Fibroblast of peridontal ligament (primary cell): ENCODE data around the gene ATRX.
"Not testable (repeated sequence)": the region's sequence is repeated elsewhere in the genome, so short reads cannot be mapped to it uniquely, and the experiment has no call there.

Source experiments
- DNase-seq: peaks from one replicate; pipeline ENCODE4 v3.0.0-alpha.2; 2010; ENCODE audit errors: extremely low read depth

The ATRX gene

DNA sequence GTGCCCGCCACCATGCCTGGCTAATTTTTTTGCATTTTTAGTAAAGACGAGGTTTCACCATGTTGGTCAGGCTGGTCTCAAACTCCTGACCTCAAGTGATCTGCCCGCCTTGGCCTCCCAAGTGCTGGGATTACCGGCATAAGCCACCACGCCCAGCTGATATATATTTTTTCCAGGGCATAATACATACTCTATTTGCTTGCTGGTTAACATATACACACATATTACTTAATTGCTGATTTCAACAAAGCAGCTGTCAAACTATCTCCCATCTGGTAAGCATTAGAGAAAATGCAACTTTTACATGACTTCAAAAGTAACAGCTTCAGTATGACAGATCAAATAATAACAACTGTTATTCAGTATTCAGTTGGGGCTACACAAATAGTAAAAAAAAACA, 164.6 kb downstream of the ATRX start:
- peak; percentile 4 for DNase-seq

DNA sequence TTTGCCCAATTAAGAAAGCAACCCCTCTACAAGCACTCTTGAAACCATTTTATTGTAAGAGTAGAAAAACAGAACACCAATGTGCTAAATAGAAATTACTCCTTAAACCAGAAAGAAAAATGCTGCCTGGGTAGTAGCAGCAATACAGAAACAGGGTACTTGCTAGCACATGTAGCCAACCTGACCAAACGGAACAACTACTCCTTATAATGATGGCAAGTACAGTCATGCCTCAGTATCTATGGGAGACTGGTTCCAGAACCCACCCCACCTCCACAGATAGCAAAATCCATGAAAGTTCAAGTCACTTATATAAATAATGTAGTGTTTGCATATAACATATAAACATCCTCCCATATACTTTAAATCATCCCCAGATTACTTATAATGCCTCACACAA, 168.8 kb downstream of the ATRX start:
- no peak for DNase-seq

DNA sequence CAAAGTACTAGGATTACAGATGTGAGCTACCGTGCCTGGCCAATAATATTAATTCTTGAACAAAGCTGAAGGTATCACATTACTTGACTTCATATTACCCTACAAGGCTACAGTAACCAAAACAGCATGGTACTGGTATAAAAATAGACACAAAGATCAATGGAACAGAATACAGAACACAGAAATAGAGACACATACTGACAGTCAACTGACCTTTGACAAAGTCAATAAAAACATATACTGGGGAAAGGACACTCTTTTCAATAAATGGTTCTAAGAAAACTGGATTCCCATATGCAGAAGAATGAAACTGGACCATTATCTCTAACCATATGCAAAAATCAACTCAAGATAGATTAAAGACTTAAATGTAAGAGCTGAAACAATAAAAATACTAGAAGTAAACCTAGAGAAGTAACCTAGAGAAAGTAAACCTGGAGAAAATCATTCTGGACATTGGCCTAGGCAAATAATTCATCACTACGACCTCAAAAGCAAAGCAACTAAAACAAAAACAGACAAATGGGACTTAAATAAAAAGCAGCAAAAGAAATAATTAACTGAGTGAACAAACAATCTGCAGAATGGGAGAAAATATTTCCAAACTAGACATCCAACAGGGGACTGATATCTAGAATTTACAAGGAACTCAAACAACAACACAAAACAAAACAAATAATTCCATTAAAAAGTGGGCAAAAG, 182.2 kb downstream of the ATRX start:
- DNase-seq: no peak

DNA sequence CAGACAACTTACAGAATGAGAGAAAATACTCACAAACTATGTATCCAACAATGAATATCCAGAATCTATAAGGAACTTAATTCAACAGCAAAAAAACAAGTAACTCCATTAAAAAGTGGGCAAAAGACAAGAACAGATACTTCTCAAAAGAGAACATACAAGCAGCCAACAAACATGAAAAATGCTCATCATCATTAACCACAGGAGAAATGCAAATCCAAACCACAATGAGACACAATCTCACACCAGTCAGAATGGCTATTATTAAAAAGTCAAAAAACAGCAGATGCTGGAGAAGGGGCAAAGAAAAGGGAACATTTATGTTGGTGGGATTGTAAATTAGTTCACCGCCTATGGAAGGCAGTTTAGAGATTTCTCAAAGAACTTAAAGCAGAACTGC, 188.5 kb downstream of the ATRX start:
- no peak for DNase-seq

DNA sequence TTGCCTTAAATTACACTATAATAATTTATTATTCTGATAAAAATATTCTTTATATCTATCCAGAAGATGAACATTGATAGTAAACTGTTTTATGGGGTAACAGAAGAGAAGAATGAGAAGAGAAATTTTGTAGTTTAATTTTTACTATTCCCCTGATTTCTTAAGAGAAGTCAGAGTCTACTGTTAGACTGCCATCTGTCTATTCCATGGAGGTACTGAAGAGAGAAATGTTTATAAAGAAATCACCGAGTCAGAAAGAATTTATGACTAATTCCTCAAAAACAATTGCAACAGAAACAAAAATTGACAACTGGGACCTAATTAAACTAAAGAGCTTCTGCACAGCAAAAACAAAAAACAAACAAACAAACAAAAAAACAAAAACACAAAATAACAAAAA, 188.9 kb downstream of the ATRX start:
- DNase-seq: peak; percentile 52

DNA sequence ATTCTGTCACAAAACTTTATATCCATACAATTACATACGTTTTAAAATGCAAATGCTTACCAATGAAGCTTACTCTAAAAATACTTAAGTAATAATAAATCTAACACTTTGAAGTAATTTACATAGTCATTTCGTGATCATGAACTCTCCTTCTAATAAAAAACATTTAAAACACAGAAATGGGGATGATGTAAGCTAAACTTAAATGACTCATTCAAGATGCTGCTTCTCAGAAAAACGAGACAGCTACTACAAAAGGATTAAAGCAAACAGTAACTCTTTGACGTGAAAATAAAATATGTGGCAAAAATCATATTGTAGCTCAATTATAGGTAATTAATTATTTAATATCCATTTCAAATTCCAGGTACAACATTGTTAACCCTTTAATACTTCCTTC, 190.2 kb downstream of the ATRX start:
- no peak for DNase-seq

DNA sequence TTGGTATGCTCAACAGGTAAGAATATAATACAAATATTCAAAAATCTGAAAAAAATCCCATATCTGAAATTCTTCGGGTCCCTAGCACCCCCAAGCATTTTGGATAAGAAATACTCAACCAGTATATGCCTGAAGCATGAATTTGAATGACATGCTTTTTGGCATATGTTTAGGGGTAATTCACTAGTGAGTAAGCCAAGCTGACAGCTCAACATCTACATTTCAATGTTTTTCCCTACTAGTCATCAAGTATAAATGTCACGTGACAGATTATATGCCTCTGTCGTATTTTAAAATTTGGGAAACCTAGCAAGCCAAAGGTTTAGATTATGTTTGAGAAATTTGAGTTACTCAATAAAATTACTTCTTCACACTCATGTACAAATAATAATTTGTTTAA, 213.7 kb downstream of the ATRX start:
- DNase-seq: peak; percentile 47

DNA sequence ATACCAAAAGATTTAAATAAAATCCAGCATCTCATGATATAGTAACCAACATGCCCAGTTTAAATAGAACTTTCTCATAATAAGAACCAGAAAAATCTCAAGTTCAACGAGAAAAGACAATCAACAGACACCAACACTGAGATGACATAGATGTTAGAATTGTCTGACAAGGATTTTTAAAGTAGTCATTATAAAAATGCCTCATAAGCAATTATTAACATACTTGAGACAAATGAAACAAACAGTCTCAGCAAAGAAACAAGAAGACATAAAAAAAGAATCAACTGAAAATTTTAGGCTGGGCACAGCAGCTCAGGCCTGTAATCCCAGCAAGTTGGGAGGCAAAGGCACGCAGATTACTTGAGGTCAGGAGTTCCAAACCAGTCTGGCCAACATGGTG, 220.7 kb downstream of the ATRX start:
- DNase-seq: no peak

DNA sequence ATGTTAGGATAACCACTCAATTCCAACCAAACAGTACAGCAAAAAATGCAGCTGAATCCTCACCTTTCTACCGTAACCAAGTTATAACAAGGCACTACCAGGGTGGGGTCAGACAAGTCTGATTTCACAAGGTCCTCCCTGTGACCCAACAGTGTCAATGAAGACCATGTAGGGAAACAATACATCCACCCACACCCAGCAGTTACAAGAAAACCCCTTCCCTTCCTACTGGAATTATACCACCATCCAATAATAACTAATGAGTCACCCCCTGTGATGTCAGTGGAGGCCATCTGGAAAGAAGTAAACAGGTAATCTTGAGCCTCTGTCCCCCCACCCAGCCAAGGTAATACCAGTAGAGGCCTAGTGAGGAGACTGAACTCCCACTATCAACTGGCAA, 221.2 kb downstream of the ATRX start:
- DNase-seq: no peak

DNA sequence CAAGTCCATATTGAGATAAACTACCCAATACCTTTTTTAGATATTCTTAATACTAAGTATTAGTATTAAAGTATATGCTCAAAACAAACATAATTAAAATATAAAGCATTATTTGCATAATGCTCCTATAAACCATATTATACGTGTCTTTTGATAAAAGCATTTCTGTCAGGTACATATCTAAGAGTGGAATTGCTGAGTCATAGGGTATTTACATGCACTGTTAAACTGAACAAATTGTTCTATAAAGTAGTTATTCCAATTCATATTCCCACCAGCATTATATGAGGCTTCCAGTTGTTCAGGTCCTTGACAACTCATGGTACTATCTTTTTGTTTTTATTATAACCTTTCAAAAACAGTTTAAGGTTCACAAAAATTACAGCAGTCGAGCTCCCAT, 224.6 kb downstream of the ATRX start:
- no peak for DNase-seq

DNA sequence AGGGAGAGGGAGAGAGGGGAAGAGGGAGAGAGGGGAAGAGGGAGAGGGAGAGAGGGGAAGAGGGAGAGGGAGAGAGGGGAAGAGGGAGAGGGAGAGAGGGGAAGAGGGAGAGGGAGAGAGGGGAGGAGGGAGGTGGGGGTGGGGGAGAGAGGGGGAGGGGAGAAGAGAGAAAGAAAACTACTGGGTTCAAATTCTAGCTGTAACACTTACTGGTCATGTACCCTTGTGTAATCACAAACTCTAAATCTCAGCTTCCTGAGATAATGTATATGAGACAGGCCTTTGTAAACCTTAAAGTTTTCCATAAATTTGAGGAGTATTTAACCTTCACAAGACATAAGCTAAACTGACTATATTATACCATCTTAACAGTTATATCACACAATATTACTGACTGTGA, 229.7 kb downstream of the ATRX start:
- no peak for DNase-seq

DNA sequence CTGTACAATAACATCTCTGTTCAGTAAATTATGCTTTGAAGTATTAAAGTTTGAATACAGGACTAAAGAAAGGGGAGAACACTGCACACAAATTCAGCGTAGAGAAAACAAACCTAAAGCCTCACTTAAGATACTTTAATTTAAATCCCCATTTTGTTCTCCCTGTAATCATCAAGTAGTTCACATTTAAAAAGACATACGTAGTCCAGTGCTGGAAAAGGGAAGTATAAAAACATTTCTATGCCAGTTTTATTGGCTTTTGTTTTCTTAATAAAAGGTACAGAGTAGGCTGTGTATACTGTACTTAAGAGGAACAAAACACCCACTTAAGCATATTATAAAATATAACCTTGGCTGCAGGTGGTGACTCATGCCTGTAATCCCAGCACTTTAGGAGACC, 237.3 kb downstream of the ATRX start:
- no peak for DNase-seq

DNA sequence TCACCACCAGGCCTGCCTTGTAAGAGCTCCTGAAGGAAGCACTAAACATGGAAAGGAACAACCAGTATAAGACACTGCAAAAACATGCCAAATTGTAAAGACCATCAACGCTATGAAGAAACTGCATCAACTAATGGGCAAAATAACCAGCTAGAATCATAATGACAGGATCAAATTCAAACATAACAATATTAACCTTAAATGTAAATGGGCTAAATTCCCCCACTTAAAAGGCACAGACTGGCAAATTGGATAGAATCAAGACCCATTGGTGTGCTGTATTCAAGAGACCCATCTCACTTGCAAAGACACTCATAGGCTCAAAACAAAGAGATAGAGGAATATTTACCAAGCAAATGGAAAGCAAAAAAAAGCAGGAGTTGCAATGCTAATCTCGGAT, 246.2 kb downstream of the ATRX start:
- not testable (repeated sequence) for DNase-seq

DNA sequence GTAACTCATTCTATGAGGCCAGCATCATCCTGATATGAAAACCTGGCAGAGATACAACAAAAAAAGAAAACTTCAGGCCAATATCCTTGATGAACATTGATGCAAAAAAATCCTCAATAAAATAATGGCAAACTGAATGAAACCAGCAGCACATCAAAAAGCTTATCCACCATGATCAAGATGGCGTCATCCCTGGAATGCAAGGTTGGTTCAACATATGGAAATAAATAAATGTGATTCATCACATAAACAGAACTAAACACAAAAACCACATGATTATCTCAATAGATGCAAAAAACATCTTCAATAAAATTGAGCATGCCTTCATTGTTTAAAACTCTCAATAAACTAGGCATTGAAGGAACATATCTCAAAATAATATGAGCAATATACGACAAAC, 254.8 kb downstream of the ATRX start:
- not testable (repeated sequence) for DNase-seq

DNA sequence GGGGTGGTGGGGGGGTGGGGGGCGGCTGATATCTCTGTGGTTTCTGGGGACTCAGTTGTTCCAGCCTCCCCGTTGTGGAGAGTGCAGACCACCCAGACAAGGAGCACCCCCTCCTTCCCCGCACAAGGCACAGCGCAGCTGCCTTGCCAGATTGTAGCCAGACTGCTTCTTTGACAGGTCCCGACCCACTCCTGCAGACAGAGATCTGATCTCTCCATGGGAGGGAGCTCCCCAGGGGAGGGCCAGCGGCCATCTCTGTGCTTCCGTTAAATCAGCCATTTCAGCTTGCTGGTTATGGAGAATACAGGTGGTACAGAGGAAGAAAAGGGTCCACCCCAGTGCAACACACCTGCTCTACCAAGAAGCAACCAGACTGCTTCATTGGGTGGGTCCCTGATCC, 258.0 kb downstream of the ATRX start:
- DNase-seq: no peak

DNA sequence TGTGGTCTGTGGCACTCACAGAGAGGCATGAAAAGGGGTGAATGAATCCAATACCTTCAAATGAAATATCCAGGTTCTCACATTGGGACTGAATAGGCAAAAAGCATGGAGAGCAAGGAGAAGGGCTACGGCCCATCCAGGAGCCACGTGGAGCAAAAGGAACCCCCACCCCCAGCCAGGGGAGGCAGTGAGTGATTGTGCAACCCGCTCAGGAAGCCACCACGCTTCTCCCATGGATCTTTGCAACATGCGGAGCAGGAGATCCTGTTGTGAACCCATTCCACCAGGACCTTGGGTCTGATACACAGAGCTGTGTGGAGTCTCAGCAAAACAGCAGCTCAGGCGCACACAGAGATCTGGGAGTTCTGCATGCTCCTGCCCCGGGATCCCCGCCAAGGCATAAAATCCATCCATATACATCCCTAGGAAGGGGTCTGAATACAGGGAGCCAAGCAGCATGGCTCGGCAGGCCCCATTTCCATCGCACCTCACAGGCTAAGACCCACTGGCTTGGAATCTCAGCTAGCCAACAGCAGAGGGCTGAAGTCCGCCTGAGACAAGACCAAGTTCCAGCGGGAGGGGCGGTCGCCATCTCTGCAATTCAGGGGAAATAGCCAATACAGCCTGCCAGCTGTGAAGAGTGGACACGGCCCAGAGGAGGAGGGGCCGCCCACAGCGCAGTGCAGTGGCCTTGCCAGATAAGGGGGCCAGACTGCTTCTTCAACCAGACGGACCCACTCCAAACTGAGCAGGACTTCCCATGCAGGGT, 258.6 kb downstream of the ATRX start:
- DNase-seq: no peak

DNA sequence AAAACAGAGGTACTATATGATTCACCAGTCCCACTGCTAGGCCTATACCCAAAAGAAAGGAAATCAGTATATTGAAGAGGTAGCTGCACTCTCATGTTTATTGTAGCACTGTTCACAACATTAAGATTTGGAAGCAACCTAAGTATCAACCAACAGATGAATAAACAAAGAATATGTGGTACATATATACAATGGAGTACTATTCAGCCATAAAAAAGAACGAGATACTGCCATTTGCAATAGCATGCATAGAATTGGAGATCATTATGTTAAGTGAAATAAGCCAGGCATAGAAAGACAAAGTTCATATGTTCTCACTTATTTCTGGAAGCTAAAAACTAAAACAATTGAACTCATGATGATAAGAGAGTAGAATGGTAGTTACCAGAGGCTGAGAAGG, 266.3 kb downstream of the ATRX start:
- DNase-seq: no peak

DNA sequence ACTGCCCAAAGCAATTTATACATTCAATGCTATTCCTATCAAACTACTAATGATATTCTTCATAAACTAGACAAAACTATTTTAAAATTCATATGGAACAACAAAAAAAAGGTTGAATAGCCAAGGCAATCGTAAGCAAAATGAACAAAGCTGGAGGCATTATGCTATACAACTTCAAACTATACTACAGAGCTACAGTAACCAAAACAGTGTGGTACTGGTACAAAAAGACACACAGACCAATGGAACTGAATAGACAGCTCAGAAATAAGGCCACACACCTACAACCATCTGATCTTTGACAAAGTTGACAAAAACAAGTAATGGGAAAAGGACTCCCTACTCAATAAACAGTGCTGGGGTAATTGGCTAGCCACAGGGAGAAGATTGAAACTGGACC, 271.8 kb downstream of the ATRX start:
- DNase-seq: no peak

DNA sequence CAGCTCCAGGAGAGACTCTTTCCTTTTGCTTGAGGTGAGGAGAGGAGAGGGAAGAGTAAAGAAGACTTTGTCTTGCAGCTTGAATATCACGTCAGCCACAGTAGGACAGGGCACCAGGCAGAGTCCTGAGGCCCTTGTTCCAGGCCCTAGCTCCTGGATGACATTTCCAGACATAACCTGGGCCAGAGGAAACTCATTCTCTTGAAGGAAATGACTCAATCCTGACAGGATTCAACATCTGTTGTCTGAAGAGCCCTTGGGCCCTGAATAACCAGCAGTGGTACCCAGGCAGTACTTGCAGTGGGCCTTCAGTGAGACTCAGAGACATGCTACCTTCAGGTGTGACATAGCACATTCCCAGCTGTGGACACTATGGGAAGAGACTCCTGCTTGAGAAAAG, 276.0 kb downstream of the ATRX start:
- no peak for DNase-seq

DNA sequence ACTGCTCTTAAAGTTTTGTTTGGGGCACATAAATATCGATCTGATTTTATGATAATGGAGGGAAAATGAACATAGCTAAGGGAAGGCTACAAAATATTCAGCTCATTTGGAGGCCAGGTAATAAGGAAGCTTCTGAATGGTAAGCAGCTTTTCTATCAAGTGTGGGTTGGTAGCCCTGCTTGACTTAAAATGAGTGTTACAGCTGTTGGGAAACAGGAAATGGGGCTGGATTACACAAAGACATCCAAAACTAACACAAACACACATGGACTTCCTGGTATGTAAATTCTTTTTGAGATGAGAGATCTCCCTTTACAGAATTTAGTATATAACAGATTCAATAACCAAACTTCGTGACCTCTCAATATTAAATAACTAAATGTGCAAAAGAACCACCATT, 280.8 kb downstream of the ATRX start:
- DNase-seq: peak; percentile 56

DNA sequence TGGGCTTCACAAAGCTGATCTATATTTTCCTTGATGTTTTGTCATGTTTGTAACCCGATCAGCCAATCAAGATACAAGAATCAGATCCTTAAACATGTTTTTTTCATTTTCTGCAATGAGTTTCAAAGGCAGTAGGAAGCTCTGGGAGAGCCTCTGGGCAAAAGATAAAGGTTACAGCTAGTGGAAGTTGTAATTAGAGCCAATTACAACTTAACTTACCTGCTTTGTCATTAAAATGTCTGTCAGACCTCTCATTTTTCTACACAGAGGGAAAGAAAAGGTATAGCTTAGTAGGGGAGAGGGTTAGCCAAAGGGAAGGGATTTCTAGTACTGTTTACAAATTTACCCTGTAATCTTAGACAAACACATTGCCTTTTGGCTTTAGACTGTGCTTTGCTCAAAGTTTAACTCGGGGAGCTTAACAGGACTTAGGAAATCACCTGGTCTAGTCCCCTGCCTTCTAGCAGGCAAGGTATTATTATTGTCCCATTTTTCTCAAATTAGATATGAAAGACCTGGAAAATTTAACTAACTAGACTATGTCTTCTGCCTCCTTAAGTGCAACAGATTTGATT, 283.0 kb downstream of the ATRX start:
- no peak for DNase-seq

DNA sequence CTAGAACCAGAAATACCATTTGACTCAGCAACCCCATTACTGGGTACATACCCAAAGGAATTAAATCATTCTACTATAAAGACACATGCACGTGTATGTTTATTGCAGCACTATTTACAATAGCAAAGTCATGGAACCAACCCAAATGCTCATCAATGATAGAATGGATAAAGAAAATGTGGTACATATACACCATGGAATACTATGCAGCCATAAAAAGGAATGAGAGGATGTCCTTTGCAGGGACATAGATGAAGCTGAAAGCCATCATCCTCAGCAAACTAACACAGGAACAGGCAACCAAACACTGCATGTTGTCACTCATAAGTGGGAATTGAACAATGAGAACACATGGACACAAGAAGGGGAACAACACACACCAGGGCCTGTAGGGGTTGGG, 285.9 kb downstream of the ATRX start:
- not testable (repeated sequence) for DNase-seq
